Sigmoid colon (tissue), 7 donors: ENCODE data around the gene ELF1. TPM values are rescaled to one million over a fixed set of nuclear protein-coding genes. Genes with fewer than 3 reads are reported as not detected.
"Not testable (repeated sequence)": the region's sequence is repeated elsewhere in the genome, so short reads cannot be mapped to it uniquely, and the experiment has no call there.

Experiments used
- DNase-seq: peaks from one replicate; pipeline ENCODE4 v3.0.0-alpha.2; 2019
- H3K27ac ChIP-seq, 4 donors: fragments of 200-600 bp; sonication (generic); one replicate each; pipeline ENCODE4 v1.5.1; 2016 to 2019; ENCODE audit warnings: mild to moderate bottlenecking in 1 of 4
- H3K27me3 ChIP-seq, 3 donors: fragments of 200-600 bp; sonication (generic); one replicate each; pipeline ENCODE4 v1.5.1; 2019; ENCODE audit warnings: mild to moderate bottlenecking in 1 of 3
- H3K36me3 ChIP-seq, 4 donors: fragments of 200-600 bp; sonication (generic); one replicate each; pipeline ENCODE4 v1.5.1; 2016 to 2019
- H3K4me1 ChIP-seq, 4 donors: fragments of 200-600 bp; sonication (generic); one replicate each; pipeline ENCODE4 v1.5.1; 2017 to 2019
- H3K4me3 ChIP-seq, 4 donors: fragments of 200-600 bp; sonication (generic); one replicate each; pipeline ENCODE4 v1.5.1; 2017 to 2019; ENCODE audit warnings: mild to moderate bottlenecking in 2 of 4, moderate library complexity in 1 of 4
- H3K9me3 ChIP-seq, 4 donors: fragments of 200-600 bp in 3 of 4; sonication (generic) in 3 of 4; one replicate each; pipeline versions ENCODE4 v1.5.1 to v1.6.1; 2013 to 2019
- CTCF ChIP-seq, 4 experiments: fragments of 450-650 bp in 3 of 4; fragments of 200-600 bp in 1 of 4; IDR thresholded peaks; one replicate each; pipeline ENCODE4 v1.5.1; 2016 to 2019; ENCODE audit warnings: antibody characterized with exemption in 4 of 4, mild to moderate bottlenecking in 3 of 4, moderate library complexity in 2 of 4
- EP300 ChIP-seq, 4 donors: sonication (generic); formaldehyde crosslinking; IDR thresholded peaks; one replicate each; pipeline ENCODE4 v1.6.1; 2017; ENCODE audit warnings: antibody characterized with exemption in 4 of 4
- POLR2A ChIP-seq, 2 donors: fragments of 450-650 bp; IDR thresholded peaks; one replicate each; pipeline ENCODE4 v1.6.1; 2016; ENCODE audit warnings: antibody characterized with exemption in 2 of 2, mild to moderate bottlenecking in 2 of 2, moderate library complexity in 2 of 2
- POLR2AphosphoS5 ChIP-seq, 4 donors: sonication (generic); formaldehyde crosslinking; IDR thresholded peaks; one replicate each; pipeline ENCODE4 v1.6.1; 2017; ENCODE audit warnings: antibody characterized with exemption in 4 of 4
- WGBS, 2 donors: extraction: QIAGEN DNeasy Blood & Tissue Kit; methylation state at CpG; one replicate each; pipeline ENCODE4 v1.1.7; 2013; 5-methylcytosine and 5-hydroxymethylcytosine counted together
- intact Hi-C: fragments of 100-400 bp; cut with DNase I; formaldehyde crosslinking; loops from one replicate; pipeline ENCODE4 v1.15.1; 2023
- polyA plus RNA-seq, 3 donors: library from polyadenylated mRNA; stranded (reverse); fragments of 200-250 nt; gene quantifications; one replicate each; pipeline ENCODE4 v1.2.3, GENCODE V29; 2013
- total RNA-seq, 4 donors: library from RNA; depleted of rRNA; stranded (reverse); fragments of >200 nt; gene quantifications; one replicate each; pipeline ENCODE4 v1.1.0, GENCODE V29; 2016
- donor health status: healthy with polysubstance abuse.
- donor health status: Bipolar disorder and iron deficiency.
- donor health status: healthy.

The ELF1 gene
- total and polyA plus RNA-seq, 7 donors: 31.8 to 68.5 (median 47.4) TPM

- no peaks in the 10 kb centered on the region for H3K36me3 ChIP-seq
- H3K9me3 ChIP-seq: no peaks in the 10 kb centered on the region
- H3K4me1 ChIP-seq: peaks cover 0 to 13% (median 8%) of the 10 kb centered on the region in 4 donors
- no peak overlapping the region for H3K4me3 ChIP-seq
- no peak overlapping the region for H3K27ac ChIP-seq
- no peaks in the 10 kb centered on the region for H3K27me3 ChIP-seq
- TF ChIP-seq POLR2AphosphoS5 (IDR thresholded peaks at IDR 0.05) (no peak), EP300 (IDR thresholded peaks at IDR 0.05) (no peak), POLR2A (IDR thresholded peaks at IDR 0.05) (no peak), CTCF (IDR thresholded peaks at IDR 0.05) (no peak)
- DNase-seq: no peak
- intact Hi-C loops: no loop called here
- WGBS, 2 donors: 85 to 90% methylated on average over 6 of the region's 6 CpGs
Measured at GRCh38 chr13:40916207-40916998, 102.7 kb downstream of the ELF1 start.

GRCh38 chr13:40914863-40915262 lies 104.3 kb downstream of the ELF1 start:
- DNase-seq, H3K4me3 ChIP-seq, H3K27me3 ChIP-seq, H3K4me1 ChIP-seq, intact Hi-C loops, H3K36me3 ChIP-seq, H3K9me3 ChIP-seq, H3K27ac ChIP-seq: not testable (repeated sequence)

- Histone ChIP-seq H3K27me3 (no peaks in the 10 kb centered on the region), H3K9me3 (no peaks in the 10 kb centered on the region), H3K4me1 (no peaks in the 10 kb centered on the region), H3K36me3 (no peaks in the 10 kb centered on the region), H3K27ac (no peak overlapping the region), H3K4me3 (no peak overlapping the region)
- no peak for DNase-seq
- TF ChIP-seq CTCF (IDR thresholded peaks at IDR 0.05): no peak
- intact Hi-C loops: no loop called here
Measured at GRCh38 chr13:40911341-40911740, 107.8 kb downstream of the ELF1 start.

- WGBS, 2 donors: 87% methylated on average over 2 of the region's 2 CpGs
- intact Hi-C loops: no loop called here
- no peak for TF ChIP-seq EP300 (IDR thresholded peaks at IDR 0.05)
- TF ChIP-seq POLR2A (IDR thresholded peaks at IDR 0.05): no peak
- TF ChIP-seq POLR2AphosphoS5 (IDR thresholded peaks at IDR 0.05): no peak
- TF ChIP-seq CTCF (IDR thresholded peaks at IDR 0.05): no peak
- Histone ChIP-seq H3K36me3 (no peaks in the 10 kb centered on the region), H3K27ac (no peak overlapping the region), H3K27me3 (no peaks in the 10 kb centered on the region), H3K9me3 (no peaks in the 10 kb centered on the region), H3K4me1 (no peaks in the 10 kb centered on the region), H3K4me3 (no peak overlapping the region)
- DNase-seq: no peak
Measured at GRCh38 chr13:40910324-40911050, 108.6 kb downstream of the ELF1 start.

- H3K36me3 ChIP-seq, H3K27me3 ChIP-seq, H3K4me3 ChIP-seq, DNase-seq, H3K9me3 ChIP-seq, intact Hi-C loops, H3K4me1 ChIP-seq, H3K27ac ChIP-seq: not testable (repeated sequence)
- WGBS, 2 donors: 95 to 97% methylated on average over 4 of the region's 4 CpGs
Measured at GRCh38 chr13:40909541-40910200, 109.4 kb downstream of the ELF1 start.
